A204.1 (cell line): ENCODE results near the gene CLNK.

Experiments used
- FAIRE-seq: peaks from 2 replicates; lab custom pipeline; 2012; peaks lifted over from hg19 to GRCh38; lab: Jason Lieb, UNC

The CLNK gene, protein sequence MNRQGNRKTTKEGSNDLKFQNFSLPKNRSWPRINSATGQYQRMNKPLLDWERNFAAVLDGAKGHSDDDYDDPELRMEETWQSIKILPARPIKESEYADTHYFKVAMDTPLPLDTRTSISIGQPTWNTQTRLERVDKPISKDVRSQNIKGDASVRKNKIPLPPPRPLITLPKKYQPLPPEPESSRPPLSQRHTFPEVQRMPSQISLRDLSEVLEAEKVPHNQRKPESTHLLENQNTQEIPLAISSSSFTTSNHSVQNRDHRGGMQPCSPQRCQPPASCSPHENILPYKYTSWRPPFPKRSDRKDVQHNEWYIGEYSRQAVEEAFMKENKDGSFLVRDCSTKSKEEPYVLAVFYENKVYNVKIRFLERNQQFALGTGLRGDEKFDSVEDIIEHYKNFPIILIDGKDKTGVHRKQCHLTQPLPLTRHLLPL

DNA sequence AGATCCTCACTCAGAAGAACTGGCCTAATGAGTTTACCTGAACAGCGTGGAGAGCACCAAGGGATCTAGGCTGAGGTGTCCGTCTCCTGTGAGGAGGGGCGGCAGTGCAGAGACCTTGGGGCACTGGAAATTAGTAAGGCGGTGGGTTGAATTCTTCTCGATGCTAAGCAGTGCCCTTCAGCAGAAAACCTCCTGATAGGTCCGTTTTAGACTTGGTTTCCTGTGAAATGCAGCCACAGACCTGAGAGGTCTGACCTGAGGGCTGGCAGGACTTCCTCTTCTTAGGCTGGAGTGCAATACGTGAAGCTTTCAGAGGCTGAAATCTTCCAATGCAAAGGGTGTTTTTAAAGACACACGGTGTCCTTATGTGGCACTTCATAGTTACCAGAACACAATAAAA lies at the start of gene CLNK:
CLNK (minus strand) TSS at position 138 of the 400 bp plus-strand sequence. CDS start 16,899 bp downstream, outside the sequence.
- FAIRE-seq = no peak

DNA sequence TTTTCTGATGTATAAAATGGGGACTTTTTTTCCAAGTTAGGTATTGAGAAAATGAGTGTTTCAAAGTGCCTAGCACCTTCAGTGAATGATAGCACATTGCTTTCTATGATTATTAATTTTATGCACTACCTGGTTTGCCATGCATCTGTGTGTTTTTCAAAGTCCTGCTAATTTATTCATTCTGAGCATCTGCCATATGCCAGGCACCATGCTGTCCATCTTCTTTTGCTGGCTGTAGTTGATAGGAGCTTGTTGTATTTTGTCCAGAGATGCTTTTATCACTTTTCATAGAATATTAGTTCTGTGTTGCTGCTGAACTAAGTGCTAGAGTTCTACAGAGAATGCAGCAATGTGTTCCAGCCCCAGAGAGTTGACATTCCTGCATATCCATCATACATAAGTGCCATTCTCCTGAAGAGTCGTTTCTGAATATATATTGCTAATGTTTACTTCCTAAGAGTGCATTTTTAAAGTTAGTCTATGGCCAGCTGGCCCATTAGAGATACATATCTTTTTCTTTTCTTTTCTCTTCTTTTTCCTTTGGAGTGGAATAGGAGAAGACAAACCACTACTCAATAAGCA lies 49.0 kb upstream of the CLNK start:
- no peak for FAIRE-seq

DNA sequence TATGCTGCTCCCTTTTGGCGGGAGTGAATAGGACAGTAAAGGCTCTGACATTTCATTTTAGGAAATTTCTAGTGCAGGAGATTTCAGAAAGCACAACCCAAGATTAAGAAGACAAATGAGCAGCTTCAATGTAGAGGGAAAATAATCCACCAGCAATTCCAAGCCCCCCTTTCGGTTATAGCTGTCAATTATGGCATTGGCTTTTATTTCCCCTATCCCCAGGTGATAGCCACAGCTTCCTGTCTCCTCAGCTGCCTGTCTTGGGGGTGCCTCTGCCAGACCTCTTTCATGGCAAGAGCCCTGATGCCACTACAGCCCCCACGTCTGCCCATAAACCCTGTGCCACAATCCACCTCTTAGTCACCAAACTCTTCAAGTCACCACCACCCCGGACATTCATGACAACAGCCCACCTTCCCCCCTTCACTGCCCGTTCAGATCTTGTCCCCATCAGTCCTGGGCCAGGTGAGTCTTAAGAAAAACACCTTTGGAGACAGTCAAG lies 48.4 kb upstream of the CLNK start:
- no peak for FAIRE-seq

DNA sequence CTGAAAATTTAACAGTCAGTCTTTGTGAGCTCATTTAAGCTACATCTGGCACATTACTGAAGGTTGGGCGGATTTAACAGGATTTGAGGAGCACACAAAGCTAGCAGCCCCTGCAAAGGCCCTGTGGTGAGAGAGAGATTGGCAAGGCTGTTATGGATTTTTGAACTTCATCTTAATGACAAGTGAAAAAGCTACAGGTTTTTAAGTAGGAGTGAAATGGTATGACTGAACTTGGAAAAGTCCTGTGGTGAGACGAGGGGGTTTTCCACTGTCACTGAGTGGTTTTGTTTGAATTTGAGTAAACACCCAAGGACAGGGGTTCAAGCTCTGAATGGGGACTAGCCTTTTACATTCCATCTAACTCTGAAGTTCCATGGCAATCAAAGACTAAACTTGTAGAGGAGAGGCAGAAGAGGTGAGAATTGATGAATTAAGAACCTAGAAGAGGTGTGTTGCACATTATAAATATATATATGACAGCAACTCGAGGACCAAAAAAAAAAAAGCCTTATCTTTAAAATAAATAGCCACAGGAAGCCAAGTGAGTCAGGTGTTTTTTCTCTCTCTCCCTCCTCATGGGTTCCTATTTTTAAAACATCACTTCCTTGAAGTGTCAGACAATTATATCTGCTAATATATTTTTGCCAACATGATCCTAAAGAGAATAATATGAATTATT lies 47.8 kb upstream of the CLNK start:
- no peak for FAIRE-seq

DNA sequence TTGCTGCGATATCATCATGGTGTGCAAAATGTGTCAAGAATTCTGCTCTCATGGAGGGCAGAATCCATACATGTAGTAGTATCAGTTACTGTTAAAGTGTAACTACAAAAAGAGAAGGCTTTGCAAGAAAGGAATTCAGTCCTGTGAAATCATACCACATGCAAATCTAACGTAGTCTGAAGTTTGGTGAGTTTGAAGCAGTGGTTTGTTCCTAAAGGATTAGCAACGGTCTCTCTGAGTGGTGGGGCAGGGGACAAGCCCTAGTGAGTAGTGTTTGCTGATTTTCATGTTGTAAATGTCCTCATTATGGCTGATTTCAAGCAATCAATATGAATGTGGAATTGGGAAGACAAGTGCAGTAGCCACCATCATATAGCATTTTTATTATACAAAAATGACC lies 47.1 kb upstream of the CLNK start:
- FAIRE-seq = no peak

DNA sequence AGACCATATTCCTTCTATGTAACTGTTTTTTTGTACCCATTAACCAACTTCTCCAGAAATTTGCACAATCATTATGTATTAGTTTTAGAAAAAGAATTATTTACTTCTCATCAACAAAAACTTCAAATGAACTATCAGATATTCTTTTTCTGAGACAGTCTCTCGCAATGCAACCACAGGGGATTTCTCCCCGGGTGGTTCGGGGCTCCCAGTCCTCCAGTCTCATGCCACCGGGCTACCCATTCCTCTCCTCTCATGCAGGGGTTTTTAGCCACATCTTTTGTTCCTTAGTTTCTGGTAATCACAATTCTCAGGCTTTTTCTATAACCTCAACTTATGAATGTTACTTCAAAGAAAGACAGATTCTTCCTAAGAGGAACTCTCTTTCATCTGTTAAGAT lies 46.6 kb upstream of the CLNK start:
- FAIRE-seq = no peak

DNA sequence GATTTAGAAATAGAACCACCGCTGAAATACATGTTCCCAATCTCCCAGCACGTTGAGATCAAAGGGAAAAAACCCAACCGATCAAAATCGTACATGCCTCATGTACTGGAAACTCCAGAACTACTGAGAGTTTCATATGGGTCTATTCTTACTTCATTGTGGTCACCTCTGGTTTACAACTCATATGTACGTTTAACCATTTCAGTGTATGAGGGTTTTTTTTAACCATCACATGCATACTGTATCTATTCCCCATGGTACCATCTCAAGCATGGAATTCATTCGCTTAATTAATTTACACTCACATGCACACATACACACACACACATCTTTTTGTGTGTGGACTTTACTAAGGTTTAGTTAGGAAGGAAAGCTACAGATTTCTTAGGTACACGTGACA lies 46.0 kb upstream of the CLNK start:
- no peak for FAIRE-seq

DNA sequence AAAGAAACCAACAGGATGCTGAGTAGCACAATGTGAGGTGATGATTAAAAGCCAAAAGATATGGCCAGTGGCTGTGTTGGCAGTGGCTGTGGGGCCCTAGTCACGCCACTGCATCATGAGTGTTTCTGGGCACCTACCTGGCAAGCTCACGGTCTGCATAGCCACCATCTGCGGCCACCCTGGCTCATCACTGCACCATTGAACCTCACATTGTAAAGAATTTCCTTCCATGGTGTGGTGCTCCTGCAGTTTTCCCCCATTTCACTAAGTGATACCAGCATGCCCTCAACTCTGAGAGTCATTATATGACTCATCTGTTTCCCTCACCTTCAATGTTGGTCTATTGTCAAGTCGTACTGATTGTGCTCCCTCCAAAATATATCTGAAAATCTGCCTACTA lies 45.5 kb upstream of the CLNK start:
- no peak for FAIRE-seq

DNA sequence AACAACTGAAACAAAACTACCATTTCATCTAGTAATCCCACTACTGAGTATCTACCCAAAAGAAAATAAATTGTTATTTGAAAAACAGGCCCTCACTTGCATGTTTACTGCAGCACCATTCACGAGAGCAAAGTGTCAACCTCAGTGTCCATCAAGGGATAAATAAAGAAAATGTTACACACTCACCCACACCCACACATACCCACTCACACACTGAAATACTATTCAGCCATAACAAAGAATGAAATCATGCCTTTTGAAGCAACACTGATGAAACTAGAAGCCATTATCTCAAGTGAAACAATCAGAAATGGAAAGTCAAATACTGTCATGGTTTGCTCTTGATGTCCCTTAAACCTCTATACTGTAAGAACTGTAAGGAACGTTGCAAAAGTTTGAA lies 44.8 kb upstream of the CLNK start:
- FAIRE-seq = no peak

DNA sequence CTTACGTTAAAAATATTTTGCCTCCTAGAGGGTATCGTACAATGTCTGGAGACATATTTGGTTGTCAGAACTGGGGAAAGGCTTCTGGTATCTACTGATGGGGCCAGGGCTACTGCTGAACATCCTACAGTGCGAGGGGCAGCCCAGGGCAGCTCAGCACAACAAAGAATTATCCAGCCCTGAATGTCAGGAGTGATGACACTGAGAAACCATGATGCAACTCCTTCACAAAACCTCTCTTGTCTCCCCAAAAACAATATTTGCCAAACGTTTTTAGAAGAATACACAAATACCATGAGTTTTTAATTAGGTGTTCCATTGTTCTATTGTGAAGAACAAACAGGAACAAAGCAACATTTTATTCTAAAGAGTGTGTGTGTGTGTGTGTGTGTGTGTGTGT lies 43.4 kb upstream of the CLNK start:
- FAIRE-seq = no peak

DNA sequence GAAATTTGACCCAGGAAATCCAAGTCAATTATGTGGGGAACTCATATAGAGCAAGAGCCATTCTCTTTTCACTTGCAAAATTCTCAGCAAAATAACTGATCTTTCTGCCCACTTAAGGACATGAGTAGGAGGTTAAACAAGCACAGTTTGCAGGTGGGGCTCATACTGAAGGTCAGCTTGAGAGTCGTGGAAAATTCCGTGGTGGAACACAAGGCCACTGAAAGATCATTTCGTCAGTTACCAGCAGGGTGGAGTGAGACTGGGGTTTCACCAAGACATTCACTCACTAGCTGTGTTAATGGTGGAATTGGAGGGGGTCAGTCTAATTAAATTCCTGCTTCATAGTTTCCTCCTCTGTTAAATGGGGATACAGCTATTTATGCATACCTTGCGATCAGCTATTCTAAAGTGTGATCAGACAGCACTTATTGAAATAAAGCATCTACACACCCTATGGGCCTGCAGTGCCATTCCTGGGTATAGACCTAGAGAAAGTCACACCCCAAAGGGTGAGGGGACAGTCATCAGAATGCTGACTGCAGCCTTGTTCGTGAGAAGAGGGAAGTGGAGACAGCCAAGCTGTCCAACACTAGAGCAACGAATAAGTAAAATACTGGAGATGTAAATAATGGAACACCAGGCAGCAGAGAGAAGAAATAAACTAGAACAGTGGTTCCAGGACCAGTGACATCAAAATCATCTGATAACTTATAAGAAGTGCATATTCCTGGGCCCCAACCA lies 42.7 kb upstream of the CLNK start:
- FAIRE-seq = no peak

DNA sequence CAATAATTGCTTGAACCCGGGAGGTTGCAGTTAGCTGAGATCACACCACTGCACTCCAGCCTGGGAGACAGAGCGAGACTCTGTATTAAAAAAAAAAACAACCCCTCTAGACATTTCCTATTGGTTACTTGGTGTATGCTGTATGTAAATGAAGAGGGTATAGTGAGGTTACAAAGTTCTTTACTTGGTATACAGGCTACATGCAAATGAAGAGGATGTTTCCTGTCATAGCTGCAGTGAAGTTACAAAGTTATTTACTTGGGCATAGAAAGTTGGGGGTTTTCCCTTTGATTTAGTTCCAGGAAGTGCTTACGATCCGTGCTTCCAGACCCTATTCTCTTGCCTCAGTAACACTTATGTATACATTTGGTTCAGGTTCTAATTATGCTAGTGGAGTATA lies 38.4 kb upstream of the CLNK start:
- FAIRE-seq = no peak

DNA sequence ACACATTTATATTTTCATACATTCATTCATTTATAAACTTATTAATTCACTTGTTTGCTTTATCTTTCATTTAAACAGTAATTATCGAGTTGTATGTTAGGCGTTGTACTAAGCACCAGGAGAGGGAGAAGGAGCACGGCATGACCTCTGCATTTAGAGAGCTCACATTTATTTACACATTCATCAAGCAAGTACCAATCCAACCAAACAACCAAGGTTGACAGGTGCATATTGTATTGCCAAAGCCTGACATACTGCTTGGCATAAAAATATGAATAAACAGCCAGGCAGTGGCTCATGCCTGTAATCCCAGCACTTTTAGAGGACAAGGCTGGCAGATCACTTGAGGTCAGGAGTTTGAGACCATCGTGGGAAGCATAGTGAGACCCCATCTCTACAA lies 37.0 kb upstream of the CLNK start:
- FAIRE-seq = no peak

DNA sequence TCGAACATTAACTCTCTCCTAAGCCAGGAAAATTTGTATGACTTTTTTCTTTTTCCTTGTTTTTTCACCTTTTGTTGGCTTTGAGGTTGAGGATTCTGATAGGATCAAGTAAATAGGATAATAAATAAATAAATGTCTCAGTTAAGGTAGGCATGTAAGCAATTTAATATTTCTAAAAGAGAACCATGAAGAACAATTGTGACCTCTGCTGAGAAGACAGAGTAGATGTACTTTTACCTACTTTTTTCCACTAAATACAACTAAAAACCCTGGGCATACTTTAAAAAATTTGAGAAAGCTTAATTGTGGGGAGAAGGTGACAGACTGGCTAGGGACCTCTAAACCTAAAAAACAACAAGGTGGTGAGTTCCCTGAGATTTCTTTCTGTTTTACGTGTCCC lies 31.6 kb upstream of the CLNK start:
- FAIRE-seq = no peak

DNA sequence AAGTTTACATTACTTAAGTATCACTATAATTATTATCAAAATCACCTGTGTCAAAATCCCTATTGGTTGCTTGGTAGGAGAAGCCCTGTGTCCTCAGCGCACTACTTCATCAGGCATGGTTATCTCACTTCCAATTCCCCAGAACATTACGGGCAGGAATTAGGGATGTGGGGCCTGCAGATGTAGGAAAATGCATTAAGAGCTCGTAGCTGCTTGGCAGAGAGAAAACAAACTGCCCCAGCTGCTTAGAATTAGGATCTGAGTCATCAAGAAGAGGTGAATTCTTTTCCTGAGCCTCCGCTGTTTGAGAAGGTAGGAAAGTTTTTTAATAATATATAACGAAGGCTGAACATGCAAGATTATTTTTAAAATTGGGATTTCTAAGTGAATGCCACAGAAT lies 31.1 kb upstream of the CLNK start:
- FAIRE-seq = no peak

DNA sequence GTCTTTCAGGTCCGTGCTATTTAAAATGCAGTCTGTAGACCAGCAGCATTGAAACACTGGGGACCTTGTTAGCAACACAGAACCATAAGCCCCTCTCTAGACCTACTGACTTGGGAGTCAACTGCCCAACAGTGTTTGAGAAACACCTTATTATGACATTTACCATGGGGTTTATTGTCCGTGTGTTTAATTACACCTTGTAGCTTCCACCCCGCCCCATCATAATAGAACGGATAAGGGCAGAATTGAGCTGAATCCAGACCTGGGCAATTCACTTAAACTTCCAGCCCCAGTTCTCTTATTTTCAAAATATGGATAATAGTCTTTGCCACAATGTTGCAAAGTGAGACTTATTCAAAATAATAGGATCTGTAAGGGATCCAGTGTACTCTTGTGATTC lies 30.6 kb upstream of the CLNK start:
- no peak for FAIRE-seq

DNA sequence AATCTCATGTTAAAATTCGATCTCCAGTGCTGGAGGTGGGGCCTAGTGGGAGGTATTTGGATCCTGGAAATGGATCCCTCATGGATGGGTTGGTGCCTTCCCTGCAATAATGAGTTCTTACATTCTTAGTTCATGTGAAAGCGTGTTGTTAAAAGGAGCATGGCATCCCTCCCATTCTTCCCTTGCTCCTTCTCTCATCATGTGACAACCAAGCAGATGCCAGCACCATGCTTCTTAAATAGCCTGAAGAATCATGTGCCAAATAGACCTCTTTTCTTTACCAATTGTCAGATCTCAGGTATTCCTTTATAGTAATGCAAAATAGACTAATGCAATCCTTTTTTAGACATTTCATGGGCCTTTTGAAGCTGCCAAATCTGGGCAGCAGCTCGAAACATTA lies 29.0 kb upstream of the CLNK start:
- no peak for FAIRE-seq

DNA sequence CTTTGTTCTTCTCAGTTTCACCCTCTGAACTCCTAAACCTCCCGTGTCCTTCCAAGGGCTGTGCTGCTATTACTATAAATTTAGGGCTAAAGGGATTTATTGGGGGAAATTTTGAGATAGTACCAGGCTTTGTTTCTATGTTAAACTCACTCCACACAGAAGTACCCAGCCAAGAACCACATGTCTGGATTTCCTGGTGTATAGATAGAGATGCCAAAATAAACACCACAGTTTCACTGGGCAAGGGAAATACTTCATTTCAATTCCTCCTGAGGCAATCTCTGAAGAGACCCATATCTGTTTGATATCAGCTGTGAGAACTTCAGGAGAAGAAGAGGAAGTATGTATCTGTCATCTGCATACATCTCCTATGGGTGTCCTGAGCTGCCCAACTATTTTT lies 21.7 kb upstream of the CLNK start:
- FAIRE-seq = no peak

DNA sequence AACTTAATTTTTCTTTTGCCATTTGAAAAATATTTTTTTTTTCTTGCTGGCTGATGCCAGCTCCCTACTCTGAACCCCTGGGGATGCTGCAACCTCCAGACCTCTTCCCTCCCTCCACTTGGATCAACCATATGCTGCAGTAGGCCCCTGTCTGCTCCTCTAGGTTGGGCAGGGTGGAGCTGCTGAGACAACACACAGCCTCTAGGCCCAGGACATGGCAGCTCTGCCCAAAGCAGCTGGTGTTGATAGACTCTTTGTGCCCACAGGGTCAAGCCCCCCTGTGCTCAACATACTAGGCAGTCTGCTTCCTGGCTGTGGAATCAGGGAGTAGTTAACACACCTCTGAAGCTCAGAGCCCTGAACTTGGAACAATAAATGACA lies 19.9 kb upstream of the CLNK start:
- no peak for FAIRE-seq

DNA sequence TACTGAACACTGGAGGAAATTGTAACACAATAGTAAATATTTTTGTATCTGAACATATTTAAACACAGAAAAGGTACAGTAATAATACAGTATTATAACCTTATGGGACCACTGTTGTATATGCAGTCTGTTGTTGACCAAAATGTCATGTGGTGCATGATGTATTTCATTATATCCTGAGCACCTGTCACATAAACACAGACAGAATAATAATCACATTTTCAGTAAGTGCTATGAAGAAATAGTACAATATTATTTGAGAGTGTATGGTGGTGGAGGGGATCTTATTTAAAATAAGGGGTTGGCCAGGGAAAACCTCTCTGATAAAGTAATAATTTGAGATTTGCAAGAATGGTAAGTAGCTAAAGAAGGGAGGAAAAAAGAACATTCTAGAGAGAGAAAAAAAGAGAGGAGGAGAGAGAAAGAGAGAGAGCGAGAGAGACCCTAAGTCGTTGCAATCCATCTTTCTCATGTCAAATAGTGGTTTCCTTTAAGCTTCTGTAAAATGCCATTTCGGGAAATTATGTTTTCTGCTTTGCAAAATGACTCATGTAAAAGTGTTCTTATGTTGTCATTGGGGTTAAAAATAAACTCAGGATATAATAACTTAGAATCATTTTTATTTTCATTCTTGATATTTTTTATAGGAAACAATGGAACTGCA lies 19.3 kb upstream of the CLNK start:
- no peak for FAIRE-seq

DNA sequence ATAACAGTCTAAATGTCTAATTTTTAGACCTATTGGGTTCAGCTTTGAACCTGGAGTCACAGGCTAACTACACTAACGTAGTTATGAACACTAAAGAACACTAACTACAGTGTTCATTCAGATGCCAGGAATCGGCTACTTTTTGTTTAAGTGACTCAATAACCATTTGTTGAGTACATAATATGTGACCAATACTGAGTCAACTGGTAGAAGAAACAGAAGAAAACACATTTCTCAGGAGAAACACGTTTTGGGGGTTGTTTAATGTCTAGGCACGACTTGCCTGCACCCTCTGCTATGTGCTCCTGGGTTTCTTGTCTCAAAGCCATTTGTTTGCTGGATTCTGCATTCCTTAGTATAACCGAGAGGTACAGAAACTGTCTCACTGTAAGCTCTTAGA lies 18.6 kb upstream of the CLNK start:
- FAIRE-seq = no peak
